ENCODE measurements around the gene PDE6H. TPM values are rescaled to one million over a fixed set of nuclear protein-coding genes. Genes with fewer than 3 reads are reported as not detected.

The PDE6H gene
- total and polyA plus RNA-seq, 10 of the 15 experiments (the other 5 are each of a cell fraction or from before 2014, with no cell fraction given) = 0.16 TPM; not detected in 9

DNA sequence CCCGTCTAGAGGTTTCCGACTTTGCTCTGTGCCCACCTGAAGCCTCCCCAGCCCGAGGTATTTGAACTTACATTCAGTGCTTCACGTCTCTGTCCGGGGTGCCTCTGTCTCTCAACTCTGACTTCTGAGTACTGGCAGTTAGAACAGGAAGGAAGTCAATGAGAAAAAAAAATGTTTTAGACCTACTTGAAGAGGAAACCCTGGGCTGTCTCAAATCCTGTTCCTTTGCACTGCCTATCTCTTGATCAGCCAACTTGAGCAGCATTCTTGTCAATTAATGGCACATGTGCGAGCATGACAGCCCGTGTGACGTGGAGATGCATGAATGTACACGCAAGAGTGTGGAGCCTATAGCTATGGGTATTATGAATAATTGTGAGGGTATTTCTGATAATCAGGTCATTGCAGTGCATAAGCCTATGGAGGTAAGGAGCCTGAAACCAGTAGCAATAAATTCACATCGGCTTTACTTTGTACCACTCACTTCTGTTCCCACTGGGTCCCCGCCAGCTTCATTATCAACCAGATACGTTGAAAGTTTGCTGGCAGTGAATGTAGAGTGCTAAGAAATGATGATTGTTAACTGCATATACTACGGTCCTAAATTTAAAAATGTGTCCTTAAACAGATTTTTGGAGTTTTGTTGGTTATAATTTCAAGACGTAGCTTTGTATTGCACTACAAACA is 11.2 kb upstream of the PDE6H start, which contains the start of gene ARHGDIB (continued):
- TF ChIP-seq, protein P1, sequence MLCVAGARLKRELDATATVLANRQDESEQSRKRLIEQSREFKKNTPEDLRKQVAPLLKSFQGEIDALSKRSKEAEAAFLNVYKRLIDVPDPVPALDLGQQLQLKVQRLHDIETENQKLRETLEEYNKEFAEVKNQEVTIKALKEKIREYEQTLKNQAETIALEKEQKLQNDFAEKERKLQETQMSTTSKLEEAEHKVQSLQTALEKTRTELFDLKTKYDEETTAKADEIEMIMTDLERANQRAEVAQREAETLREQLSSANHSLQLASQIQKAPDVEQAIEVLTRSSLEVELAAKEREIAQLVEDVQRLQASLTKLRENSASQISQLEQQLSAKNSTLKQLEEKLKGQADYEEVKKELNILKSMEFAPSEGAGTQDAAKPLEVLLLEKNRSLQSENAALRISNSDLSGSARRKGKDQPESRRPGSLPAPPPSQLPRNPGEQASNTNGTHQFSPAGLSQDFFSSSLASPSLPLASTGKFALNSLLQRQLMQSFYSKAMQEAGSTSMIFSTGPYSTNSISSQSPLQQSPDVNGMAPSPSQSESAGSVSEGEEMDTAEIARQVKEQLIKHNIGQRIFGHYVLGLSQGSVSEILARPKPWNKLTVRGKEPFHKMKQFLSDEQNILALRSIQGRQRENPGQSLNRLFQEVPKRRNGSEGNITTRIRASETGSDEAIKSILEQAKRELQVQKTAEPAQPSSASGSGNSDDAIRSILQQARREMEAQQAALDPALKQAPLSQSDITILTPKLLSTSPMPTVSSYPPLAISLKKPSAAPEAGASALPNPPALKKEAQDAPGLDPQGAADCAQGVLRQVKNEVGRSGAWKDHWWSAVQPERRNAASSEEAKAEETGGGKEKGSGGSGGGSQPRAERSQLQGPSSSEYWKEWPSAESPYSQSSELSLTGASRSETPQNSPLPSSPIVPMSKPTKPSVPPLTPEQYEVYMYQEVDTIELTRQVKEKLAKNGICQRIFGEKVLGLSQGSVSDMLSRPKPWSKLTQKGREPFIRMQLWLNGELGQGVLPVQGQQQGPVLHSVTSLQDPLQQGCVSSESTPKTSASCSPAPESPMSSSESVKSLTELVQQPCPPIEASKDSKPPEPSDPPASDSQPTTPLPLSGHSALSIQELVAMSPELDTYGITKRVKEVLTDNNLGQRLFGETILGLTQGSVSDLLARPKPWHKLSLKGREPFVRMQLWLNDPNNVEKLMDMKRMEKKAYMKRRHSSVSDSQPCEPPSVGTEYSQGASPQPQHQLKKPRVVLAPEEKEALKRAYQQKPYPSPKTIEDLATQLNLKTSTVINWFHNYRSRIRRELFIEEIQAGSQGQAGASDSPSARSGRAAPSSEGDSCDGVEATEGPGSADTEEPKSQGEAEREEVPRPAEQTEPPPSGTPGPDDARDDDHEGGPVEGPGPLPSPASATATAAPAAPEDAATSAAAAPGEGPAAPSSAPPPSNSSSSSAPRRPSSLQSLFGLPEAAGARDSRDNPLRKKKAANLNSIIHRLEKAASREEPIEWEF (IDR thresholded peaks at IDR 0.05; ENCODE audit: insufficient replicate concordance, low read depth, low read length) = no peak
- TF ChIP-seq ZZZ3 (IDR thresholded peaks at IDR 0.05; ENCODE audit: control insufficient read depth, insufficient read length, low read depth) (no peak), SUPT20H (IDR thresholded peaks at IDR 0.05; ENCODE audit: borderline replicate concordance, control insufficient read depth, low read depth, low read length) (no peak), CEBPB (IDR thresholded peaks at IDR 0.05; ENCODE audit: borderline replicate concordance in 1 of 2, low read depth in 2 of 2, low read length in 2 of 2) (0 out of 4 replicates have a peak, but pooled peaks of 1 of the 2 experiments have one; percentile 62), ZSCAN29 (IDR thresholded peaks at IDR 0.05) (0 out of 2 replicates have a peak, but pooled peaks have one; percentile 5), GABPA (IDR thresholded peaks at IDR 0.05; ENCODE audit: low read depth) (peak; percentile 67), POLR2A (IDR thresholded peaks at IDR 0.05; ENCODE audit: low read depth, low read length) (peak; percentile 77), RFX5 (IDR thresholded peaks at IDR 0.05; ENCODE audit: low read depth, low read length) (no peak), NFYB (IDR thresholded peaks at IDR 0.05; ENCODE audit: insufficient read depth, low read depth, low read length) (no peak), DPF2 (IDR thresholded peaks at IDR 0.05) (no peak), HDAC2 (IDR thresholded peaks at IDR 0.05) (no peak), SRF (IDR thresholded peaks at IDR 0.05; ENCODE audit: low read depth in 2 of 2, low read length in 2 of 2) (0 out of 4 replicates have a peak, but pooled peaks of 1 of the 2 experiments have one; percentile 6), HDGF (IDR thresholded peaks at IDR 0.05) (no peak)
- TF ChIP-seq, protein P2, sequence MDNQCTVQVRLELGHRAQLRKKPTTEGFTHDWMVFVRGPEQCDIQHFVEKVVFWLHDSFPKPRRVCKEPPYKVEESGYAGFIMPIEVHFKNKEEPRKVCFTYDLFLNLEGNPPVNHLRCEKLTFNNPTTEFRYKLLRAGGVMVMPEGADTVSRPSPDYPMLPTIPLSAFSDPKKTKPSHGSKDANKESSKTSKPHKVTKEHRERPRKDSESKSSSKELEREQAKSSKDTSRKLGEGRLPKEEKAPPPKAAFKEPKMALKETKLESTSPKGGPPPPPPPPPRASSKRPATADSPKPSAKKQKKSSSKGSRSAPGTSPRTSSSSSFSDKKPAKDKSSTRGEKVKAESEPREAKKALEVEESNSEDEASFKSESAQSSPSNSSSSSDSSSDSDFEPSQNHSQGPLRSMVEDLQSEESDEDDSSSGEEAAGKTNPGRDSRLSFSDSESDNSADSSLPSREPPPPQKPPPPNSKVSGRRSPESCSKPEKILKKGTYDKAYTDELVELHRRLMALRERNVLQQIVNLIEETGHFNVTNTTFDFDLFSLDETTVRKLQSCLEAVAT (IDR thresholded peaks at IDR 0.05) = no peak
- TF ChIP-seq, protein P3, sequence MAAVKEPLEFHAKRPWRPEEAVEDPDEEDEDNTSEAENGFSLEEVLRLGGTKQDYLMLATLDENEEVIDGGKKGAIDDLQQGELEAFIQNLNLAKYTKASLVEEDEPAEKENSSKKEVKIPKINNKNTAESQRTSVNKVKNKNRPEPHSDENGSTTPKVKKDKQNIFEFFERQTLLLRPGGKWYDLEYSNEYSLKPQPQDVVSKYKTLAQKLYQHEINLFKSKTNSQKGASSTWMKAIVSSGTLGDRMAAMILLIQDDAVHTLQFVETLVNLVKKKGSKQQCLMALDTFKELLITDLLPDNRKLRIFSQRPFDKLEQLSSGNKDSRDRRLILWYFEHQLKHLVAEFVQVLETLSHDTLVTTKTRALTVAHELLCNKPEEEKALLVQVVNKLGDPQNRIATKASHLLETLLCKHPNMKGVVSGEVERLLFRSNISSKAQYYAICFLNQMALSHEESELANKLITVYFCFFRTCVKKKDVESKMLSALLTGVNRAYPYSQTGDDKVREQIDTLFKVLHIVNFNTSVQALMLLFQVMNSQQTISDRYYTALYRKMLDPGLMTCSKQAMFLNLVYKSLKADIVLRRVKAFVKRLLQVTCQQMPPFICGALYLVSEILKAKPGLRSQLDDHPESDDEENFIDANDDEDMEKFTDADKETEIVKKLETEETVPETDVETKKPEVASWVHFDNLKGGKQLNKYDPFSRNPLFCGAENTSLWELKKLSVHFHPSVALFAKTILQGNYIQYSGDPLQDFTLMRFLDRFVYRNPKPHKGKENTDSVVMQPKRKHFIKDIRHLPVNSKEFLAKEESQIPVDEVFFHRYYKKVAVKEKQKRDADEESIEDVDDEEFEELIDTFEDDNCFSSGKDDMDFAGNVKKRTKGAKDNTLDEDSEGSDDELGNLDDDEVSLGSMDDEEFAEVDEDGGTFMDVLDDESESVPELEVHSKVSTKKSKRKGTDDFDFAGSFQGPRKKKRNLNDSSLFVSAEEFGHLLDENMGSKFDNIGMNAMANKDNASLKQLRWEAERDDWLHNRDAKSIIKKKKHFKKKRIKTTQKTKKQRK (IDR thresholded peaks at IDR 0.05; ENCODE audit: low read depth, low read length) = no peak
- TF ChIP-seq, protein P4, sequence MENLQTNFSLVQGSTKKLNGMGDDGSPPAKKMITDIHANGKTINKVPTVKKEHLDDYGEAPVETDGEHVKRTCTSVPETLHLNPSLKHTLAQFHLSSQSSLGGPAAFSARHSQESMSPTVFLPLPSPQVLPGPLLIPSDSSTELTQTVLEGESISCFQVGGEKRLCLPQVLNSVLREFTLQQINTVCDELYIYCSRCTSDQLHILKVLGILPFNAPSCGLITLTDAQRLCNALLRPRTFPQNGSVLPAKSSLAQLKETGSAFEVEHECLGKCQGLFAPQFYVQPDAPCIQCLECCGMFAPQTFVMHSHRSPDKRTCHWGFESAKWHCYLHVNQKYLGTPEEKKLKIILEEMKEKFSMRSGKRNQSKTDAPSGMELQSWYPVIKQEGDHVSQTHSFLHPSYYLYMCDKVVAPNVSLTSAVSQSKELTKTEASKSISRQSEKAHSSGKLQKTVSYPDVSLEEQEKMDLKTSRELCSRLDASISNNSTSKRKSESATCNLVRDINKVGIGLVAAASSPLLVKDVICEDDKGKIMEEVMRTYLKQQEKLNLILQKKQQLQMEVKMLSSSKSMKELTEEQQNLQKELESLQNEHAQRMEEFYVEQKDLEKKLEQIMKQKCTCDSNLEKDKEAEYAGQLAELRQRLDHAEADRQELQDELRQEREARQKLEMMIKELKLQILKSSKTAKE (IDR thresholded peaks at IDR 0.05; ENCODE audit: low read depth, poor library complexity, severe bottlenecking) = no peak
